B cell (primary cell): ENCODE data around the gene PRXL2B. TPM values are rescaled to one million over a fixed set of nuclear protein-coding genes. Genes with fewer than 3 reads are reported as not detected.

Source experiments
- ATAC-seq: fragments of 200-7000 bp; cut with Tn5 transposase; one replicate; pipeline ENCODE4 v1.10.0; 2021; ENCODE audit warnings: low read depth, mild to moderate bottlenecking, moderate number of reproducible peaks, moderate library complexity
- CTCF ChIA-PET: fragments of 350-600 bp; sonication (Branson Sonifier 250); formaldehyde crosslinking; loops from one replicate; lab custom pipeline; 2021; ENCODE audit warnings: antibody characterized with exemption, inconsistent platforms; lab: Charles Lee
- POLR2A ChIA-PET: fragments of 350-600 bp; sonication (Branson Sonifier 250); formaldehyde crosslinking; loops from one replicate; lab custom pipeline; 2021; ENCODE audit warnings: antibody characterized with exemption; lab: Charles Lee
- DNase-seq: peaks from one replicate; pipeline ENCODE4 v3.0.0; 2013
- H2AFZ ChIP-seq: 2 replicates; pipeline ENCODE4 v1.6.1; 2012; ENCODE audit warnings: mild to moderate bottlenecking, low read depth, low read length; ENCODE audit not compliant: insufficient read depth, poor library complexity, severe bottlenecking
- H3K27ac ChIP-seq, 2 donors: 1 replicate in 1 of 2; 2 replicates in 1 of 2; pipeline ENCODE4 v1.5.1; 2012 to 2013; ENCODE audit warnings: low read length in 2 of 2, mild to moderate bottlenecking in 2 of 2, moderate library complexity in 1 of 2
- H3K27me3 ChIP-seq, 4 experiments: fragments of 200-600 bp in 1 of 4; sonication (generic) in 1 of 4; replicated peaks in 1 of 4; 1 replicate in 2 of 4; 2 replicates in 2 of 4; pipeline versions ENCODE4 v1.6.1 to v1.7.0; 2013 to 2016; ENCODE audit warnings: low read length in 3 of 4, mild to moderate bottlenecking in 2 of 4, mixed read lengths in 1 of 4, moderate library complexity in 1 of 4; ENCODE audit not compliant: insufficient read depth in 4 of 4, control insufficient read depth in 3 of 4; ENCODE audit errors: control extremely low read depth in 1 of 4
- H3K36me3 ChIP-seq, 2 experiments: replicated peaks in 1 of 2; 1 replicate in 1 of 2; 2 replicates in 1 of 2; pipeline versions ENCODE4 v1.6.1 to v1.7.1; 2013; ENCODE audit warnings: low read length in 1 of 2; ENCODE audit not compliant: insufficient read depth in 2 of 2, control insufficient read depth in 1 of 2; ENCODE audit errors: control extremely low read depth in 1 of 2, extremely low read depth in 1 of 2
- H3K4me1 ChIP-seq, 2 donors: fragments of 200-600 bp in 1 of 2; sonication (generic) in 1 of 2; 1 replicate in 1 of 2; 2 replicates in 1 of 2; pipeline versions ENCODE4 v1.5.1 to v1.6.1; 2013 to 2017; ENCODE audit warnings: low read length in 2 of 2; ENCODE audit not compliant: control insufficient read depth in 2 of 2, insufficient read depth in 2 of 2
- H3K4me2 ChIP-seq: replicated peaks from 2 replicates; pipeline ENCODE3; 2012; ENCODE audit warnings: mild to moderate bottlenecking, low read depth, low read length; ENCODE audit not compliant: poor library complexity, severe bottlenecking
- H3K4me3 ChIP-seq, 5 experiments: fragments of 200-600 bp in 1 of 5; sonication (generic) in 1 of 5; 1 replicate in 3 of 5; 2 replicates in 2 of 5; pipeline versions ENCODE4 v1.5.1 to v1.7.0; 2011 to 2016; ENCODE audit warnings: low read length in 4 of 5, mild to moderate bottlenecking in 4 of 5, low read depth in 2 of 5, control low read depth in 1 of 5, moderate library complexity in 1 of 5; ENCODE audit not compliant: insufficient read depth in 1 of 5; ENCODE audit errors: control extremely low read depth in 1 of 5, extremely low read depth in 1 of 5
- H3K79me2 ChIP-seq: fragments of 200-600 bp; sonication (generic); one replicate; pipeline ENCODE4 v1.6.0; 2016; ENCODE audit warnings: low read length; ENCODE audit not compliant: control insufficient read depth, insufficient read depth
- H3K9ac ChIP-seq: fragments of 200-600 bp; sonication (generic); 2 replicates; pipeline ENCODE4 v1.6.1; 2017; ENCODE audit warnings: mild to moderate bottlenecking, low read length, moderate library complexity
- H3K9me3 ChIP-seq, 3 donors: one replicate each; pipeline versions ENCODE4 v1.6.1 to v1.7.1; 2013; ENCODE audit warnings: low read length in 2 of 3; ENCODE audit not compliant: control insufficient read depth in 2 of 3, insufficient read depth in 1 of 3; ENCODE audit errors: control extremely low read depth in 1 of 3
- H4K20me1 ChIP-seq: 2 replicates; pipeline ENCODE4 v1.6.0; 2012; ENCODE audit warnings: mild to moderate bottlenecking, low read length; ENCODE audit not compliant: insufficient read depth, control insufficient read depth, poor library complexity, severe bottlenecking
- H3K27ac Mint-ChIP-seq: one replicate; pipeline ENCODE4 v1.8.0; 2021; ENCODE audit warnings: mixed read lengths
- H3K27me3 Mint-ChIP-seq: one replicate; pipeline ENCODE4 v1.8.0; 2021; ENCODE audit warnings: mixed read lengths
- H3K4me1 Mint-ChIP-seq: one replicate; pipeline ENCODE4 v1.8.0; 2021; ENCODE audit warnings: mixed read lengths
- H3K4me3 Mint-ChIP-seq: one replicate; pipeline ENCODE4 v1.8.0; 2021; ENCODE audit warnings: mixed read lengths
- H3K9me3 Mint-ChIP-seq: one replicate; pipeline ENCODE4 v1.8.0; 2022; ENCODE audit warnings: mixed read lengths; ENCODE audit not compliant: insufficient read depth
- CTCF ChIP-seq: fragments of 200-600 bp; IDR thresholded peaks from one replicate; pipeline ENCODE4 v1.8.0; 2022; ENCODE audit warnings: antibody characterized with exemption, mild to moderate bottlenecking
- EZH2 ChIP-seq: IDR thresholded peaks from 2 replicates; pipeline ENCODE4 v1.6.1; 2012; ENCODE audit warnings: borderline replicate concordance, low read depth, mild to moderate bottlenecking, moderate library complexity, low read length; ENCODE audit not compliant: insufficient read depth, poor library complexity, severe bottlenecking
- WGBS: methylation state at CpG from one replicate; pipeline ENCODE4 v1.1.5; 2013; ENCODE audit warnings: missing lambda C conversion rate; ENCODE audit not compliant: insufficient coverage; 5-methylcytosine and 5-hydroxymethylcytosine counted together
- intact Hi-C: fragments of 100-400 bp; cut with micrococcal nuclease; formaldehyde crosslinking; loops from one replicate; pipeline ENCODE4 v1.10.0; 2022
- polyA plus RNA-seq: library from polyadenylated mRNA; depleted of rRNA; stranded (reverse); fragments of >200 nt; gene quantifications from 2 replicates; pipeline ENCODE4 v1.2.3, GENCODE V29; 2012
- total RNA-seq, 2 donors: library from RNA; stranded (reverse); fragments of 120-200 nt in 1 of 2; gene quantifications; 1 replicate in 1 of 2; 2 replicates in 1 of 2; pipeline versions ENCODE4 v1.2.3 to v1.2.4, GENCODE V29; 2013 to 2022

Gene PRXL2B
- total and polyA plus RNA-seq, 2 donors (not counting 1 experiment from before 2014, with no cell fraction given): 13.0 to 27.0 TPM

GRCh38 chr1:2566101-2567045, 20.2 kb upstream of the PRXL2B start:
- Histone ChIP-seq H2AFZ (no peak overlapping the region), H3K4me1 (no peaks in the 10 kb centered on the region), H3K4me3 (no peak overlapping the region), H3K36me3 (peaks cover 0 to 17% of the 10 kb centered on the region in 2 experiments), H3K9me3 (no peaks in the 10 kb centered on the region), H3K27me3 (no peaks in the 10 kb centered on the region), H3K27ac (no peak overlapping the region), H3K9ac (no peak overlapping the region), H3K79me2 (no peaks in the 10 kb centered on the region), H3K4me2 (no peak overlapping the region), H4K20me1 (peaks cover 15% of the 10 kb centered on the region)
- no peak overlapping the region for H3K27ac Mint-ChIP-seq
- peaks cover 2% of the 10 kb centered on the region for H3K4me1 Mint-ChIP-seq
- no peak for DNase-seq
- WGBS: 85% methylated on average over 26 of the region's 34 CpGs
- ChIA-PET POLR2A (no interaction called here), CTCF (no interaction called here)
- H3K4me3 Mint-ChIP-seq: no peak overlapping the region
- no peaks in the 10 kb centered on the region for H3K27me3 Mint-ChIP-seq
- intact Hi-C loops: no loop called here
- H3K9me3 Mint-ChIP-seq: no peaks in the 10 kb centered on the region
- TF ChIP-seq CTCF (no peak), EZH2 (no peak)
- ATAC-seq: no peak

- no peak overlapping the region for H3K4me3 Mint-ChIP-seq
- H3K4me3 ChIP-seq: no peak overlapping the region
- H3K27ac Mint-ChIP-seq: no peak overlapping the region
- peaks cover 13% of the 10 kb centered on the region for H4K20me1 ChIP-seq
- H3K9me3 ChIP-seq: no peaks in the 10 kb centered on the region
- TF ChIP-seq CTCF (no peak), EZH2 (no peak)
- no peaks in the 10 kb centered on the region for H3K79me2 ChIP-seq
- POLR2A ChIA-PET: no interaction called here
- intact Hi-C loops: no loop called here
- no peaks in the 10 kb centered on the region for H3K27me3 ChIP-seq
- 89% methylated on average over 13 of the region's 16 CpGs for WGBS
- ATAC-seq (no peak), DNase-seq (no peak)
- no peak overlapping the region for H2AFZ ChIP-seq
- no peaks in the 10 kb centered on the region for H3K27me3 Mint-ChIP-seq
- H3K9ac ChIP-seq: no peak overlapping the region
- H3K36me3 ChIP-seq: peaks cover 0 to 10% of the 10 kb centered on the region in 2 experiments
- no peak overlapping the region for H3K27ac ChIP-seq
- no peaks in the 10 kb centered on the region for H3K4me1 ChIP-seq
- H3K4me2 ChIP-seq: no peak overlapping the region
- CTCF ChIA-PET: no interaction called here
- H3K9me3 Mint-ChIP-seq: no peaks in the 10 kb centered on the region
- H3K4me1 Mint-ChIP-seq: no peaks in the 10 kb centered on the region
These were observed 19.4 kb upstream of the PRXL2B start for GRCh38 chr1:2567083-2567679.
